H1 (cell line): ENCODE data around the gene E2F1. TPM values are rescaled to one million over a fixed set of nuclear protein-coding genes. Genes with fewer than 3 reads are reported as not detected.

Source experiments
- CTCF ChIA-PET: fragments of 300-600 bp; sonication (Branson Sonifier 250); formaldehyde crosslinking; loops from one replicate; lab custom pipeline; 2021; ENCODE audit not compliant: partially characterized antibody; lab: Charles Lee
- POLR2A ChIA-PET: fragments of 300-600 bp; sonication (Branson Sonifier 250); formaldehyde crosslinking; loops from one replicate; lab custom pipeline; 2021; ENCODE audit warnings: inconsistent platforms; ENCODE audit not compliant: partially characterized antibody; lab: Charles Lee
- DNase-seq, 2 experiments: peaks; one replicate each; pipeline versions ENCODE4 v3.0.0 to v3.0.0-alpha.2; 2010 to 2022; ENCODE audit warnings: low spot score in 2 of 2, low read depth in 1 of 2, mixed read lengths in 1 of 2
- FAIRE-seq: peaks from 2 replicates; lab custom pipeline; 2011; peaks lifted over from hg19 to GRCh38; lab: Jason Lieb, UNC
- H2AFZ ChIP-seq: 2 replicates; pipeline ENCODE4 v1.8.1; 2012; ENCODE audit warnings: low read length, inconsistent platforms
- H2AK5ac ChIP-seq: 2 replicates; pipeline ENCODE4 v1.6.1; 2013; ENCODE audit warnings: low read depth, low read length
- H2BK120ac ChIP-seq: replicated peaks from 2 replicates; pipeline ENCODE3; 2013; ENCODE audit warnings: low read depth, low read length, inconsistent platforms
- H2BK12ac ChIP-seq: 2 replicates; pipeline ENCODE4 v1.6.1; 2013; ENCODE audit warnings: low read depth, low read length
- H2BK15ac ChIP-seq: 2 replicates; pipeline ENCODE4 v1.6.1; 2013; ENCODE audit warnings: low read length
- H2BK20ac ChIP-seq: 2 replicates; pipeline ENCODE4 v1.6.1; 2013; ENCODE audit warnings: low read length
- H2BK5ac ChIP-seq: 2 replicates; pipeline ENCODE4 v1.6.1; 2013; ENCODE audit warnings: low read depth, low read length
- H3K14ac ChIP-seq: 2 replicates; pipeline ENCODE4 v1.6.1; 2013; ENCODE audit warnings: inconsistent platforms; ENCODE audit not compliant: insufficient read length
- H3K18ac ChIP-seq: 2 replicates; pipeline ENCODE4 v1.6.1; 2013; ENCODE audit warnings: low read length; ENCODE audit errors: extremely low read depth
- H3K23ac ChIP-seq: 2 replicates; pipeline ENCODE4 v1.6.1; 2013; ENCODE audit warnings: inconsistent platforms; ENCODE audit not compliant: insufficient read length
- H3K23me2 ChIP-seq: 2 replicates; pipeline ENCODE4 v1.6.1; 2013; ENCODE audit warnings: low read depth, low read length
- H3K27ac ChIP-seq: 2 replicates; pipeline ENCODE4 v1.6.1; 2011; ENCODE audit warnings: low read depth, low read length, inconsistent platforms
- H3K27me3 ChIP-seq, 4 experiments: replicated peaks in 1 of 4; 1 replicate in 1 of 4; 2 replicates in 3 of 4; pipeline versions ENCODE4 v1.6.1 to v1.8.1; 2011 to 2013; ENCODE audit warnings: low read length in 3 of 4, mild to moderate bottlenecking in 3 of 4, inconsistent platforms in 2 of 4, mixed read lengths in 2 of 4, moderate library complexity in 1 of 4; ENCODE audit not compliant: control insufficient read depth in 3 of 4, insufficient read depth in 3 of 4; ENCODE audit errors: extremely low read depth in 1 of 4
- H3K36me3 ChIP-seq, 4 experiments: 2 replicates each; pipeline versions ENCODE4 v1.6.1 to v1.8.1; 2011 to 2013; ENCODE audit warnings: mild to moderate bottlenecking in 4 of 4, low read length in 3 of 4, moderate library complexity in 2 of 4, control low read depth in 1 of 4, inconsistent platforms in 1 of 4; ENCODE audit not compliant: insufficient read depth in 4 of 4, control insufficient read depth in 2 of 4
- H3K4ac ChIP-seq: replicated peaks from 2 replicates; pipeline ENCODE3; 2013; ENCODE audit warnings: low read length, low read depth, mixed read lengths, inconsistent platforms; ENCODE audit not compliant: insufficient read length
- H3K4me1 ChIP-seq, 4 experiments: replicated peaks in 1 of 4; 1 replicate in 1 of 4; 2 replicates in 3 of 4; pipeline versions ENCODE4 v1.6.1 to v1.8.1; 2011 to 2013; ENCODE audit warnings: low read length in 3 of 4, inconsistent platforms in 2 of 4, mixed read lengths in 1 of 4; ENCODE audit not compliant: insufficient read depth in 4 of 4, control insufficient read depth in 3 of 4
- H3K4me2 ChIP-seq, 2 experiments: 2 replicates each; pipeline versions ENCODE4 v1.6.1 to v1.8.1; 2011 to 2013; ENCODE audit warnings: low read depth in 2 of 2, low read length in 2 of 2, control low read depth in 1 of 2, inconsistent platforms in 1 of 2, mild to moderate bottlenecking in 1 of 2; ENCODE audit not compliant: insufficient read depth in 1 of 2
- H3K4me3 ChIP-seq, 4 experiments: fragments of 200-600, 300-600 bp in 1 of 4; sonication (generic), shearing (Covaris generic), sonication (Bioruptor Twin) in 1 of 4; 2 replicates each; pipeline versions ENCODE4 v1.5.1 to v1.8.1; 2011 to 2016; ENCODE audit warnings: low read length in 4 of 4, low read depth in 3 of 4, control low read depth in 2 of 4, inconsistent platforms in 2 of 4, mild to moderate bottlenecking in 2 of 4, mixed read lengths in 1 of 4, moderate library complexity in 1 of 4; ENCODE audit not compliant: insufficient read depth in 2 of 4; ENCODE audit errors: extremely low read depth in 1 of 4
- H3K56ac ChIP-seq: replicated peaks from 2 replicates; pipeline ENCODE3; 2013; ENCODE audit warnings: low read depth, mild to moderate bottlenecking, mixed read lengths, low read length, inconsistent platforms; ENCODE audit not compliant: insufficient read length
- H3K79me1 ChIP-seq: 2 replicates; pipeline ENCODE4 v1.6.1; 2013; ENCODE audit warnings: low read depth, low read length, control low read depth
- H3K79me2 ChIP-seq, 2 experiments: 2 replicates each; pipeline versions ENCODE4 v1.6.1 to v1.8.1; 2012 to 2013; ENCODE audit warnings: low read length in 2 of 2, mild to moderate bottlenecking in 2 of 2, inconsistent platforms in 1 of 2; ENCODE audit not compliant: insufficient read depth in 2 of 2, control insufficient read depth in 1 of 2
- H3K9ac ChIP-seq, 4 experiments: replicated peaks in 1 of 4; 1 replicate in 1 of 4; 2 replicates in 3 of 4; pipeline versions ENCODE4 v1.6.1 to v1.8.1; 2011 to 2013; ENCODE audit warnings: low read depth in 3 of 4, low read length in 3 of 4, control low read depth in 2 of 4, mild to moderate bottlenecking in 2 of 4, moderate library complexity in 2 of 4, inconsistent platforms in 1 of 4; ENCODE audit errors: extremely low read depth in 1 of 4
- H3K9me3 ChIP-seq, 2 experiments: 2 replicates each; pipeline versions ENCODE4 v1.6.1 to v1.8.1; 2012 to 2013; ENCODE audit warnings: mild to moderate bottlenecking in 2 of 2, moderate library complexity in 2 of 2, control low read depth in 1 of 2, inconsistent platforms in 1 of 2, low read depth in 1 of 2, low read length in 1 of 2, mixed read lengths in 1 of 2; ENCODE audit not compliant: insufficient read depth in 2 of 2
- H4K20me1 ChIP-seq, 2 experiments: replicated peaks in 1 of 2; 2 replicates each; pipeline versions ENCODE3 to v1.8.1; 2011 to 2013; ENCODE audit warnings: inconsistent platforms in 2 of 2, low read length in 2 of 2, mild to moderate bottlenecking in 1 of 2; ENCODE audit not compliant: insufficient read depth in 2 of 2, control insufficient read depth in 1 of 2
- H4K5ac ChIP-seq: 2 replicates; pipeline ENCODE4 v1.6.1; 2013; ENCODE audit warnings: low read length, low read depth, mixed read lengths, inconsistent platforms; ENCODE audit not compliant: insufficient read length
- H4K8ac ChIP-seq: 2 replicates; pipeline ENCODE4 v1.8.0; 2013; ENCODE audit warnings: mild to moderate bottlenecking, moderate library complexity, low read length, inconsistent platforms; ENCODE audit not compliant: insufficient read depth; ENCODE audit errors: extremely low read depth
- H4K91ac ChIP-seq: replicated peaks from 2 replicates; pipeline ENCODE3; 2013; ENCODE audit warnings: low read length, mixed read lengths, inconsistent platforms; ENCODE audit not compliant: insufficient read length
- CREB1 ChIP-seq: IDR thresholded peaks from 2 replicates; pipeline ENCODE4 v1.6.1; 2012; ENCODE audit warnings: inconsistent platforms
- KDM5A ChIP-seq: fragments of 200-600 bp; IDR thresholded peaks from 2 replicates; pipeline ENCODE4 v1.7.1; 2012; ENCODE audit warnings: mild to moderate bottlenecking, low read length, inconsistent platforms, mixed read lengths
- POLR2A ChIP-seq, 2 experiments: IDR thresholded peaks; 1 replicate in 1 of 2; 2 replicates in 1 of 2; pipeline ENCODE4 v1.6.1; 2011; ENCODE audit warnings: low read depth in 2 of 2, low read length in 2 of 2, mild to moderate bottlenecking in 2 of 2; ENCODE audit errors: control extremely low read depth in 1 of 2
- POLR2AphosphoS5 ChIP-seq: IDR thresholded peaks from 2 replicates; pipeline ENCODE4 v1.6.1; 2011; ENCODE audit warnings: low read depth, low read length
- WGBS, 2 experiments: shearing (Covaris generic) in 1 of 2; methylation state at CpG; one replicate each; pipeline versions ENCODE4 v1.1.6 to v1.1.7; 2013 to 2015; ENCODE audit warnings: low lambda C conversion rate in 2 of 2, mixed read lengths in 2 of 2, inconsistent platforms in 1 of 2, low coverage in 1 of 2, missing lambda C conversion rate in 1 of 2; ENCODE audit not compliant: insufficient replicate concordance in 2 of 2, insufficient coverage in 1 of 2, insufficient read length in 1 of 2; ENCODE audit errors: extremely low coverage in 1 of 2, missing lambda C conversion rate in 1 of 2; 5-methylcytosine and 5-hydroxymethylcytosine counted together
- polyA plus RNA-seq, 7 experiments: library from polyadenylated mRNA; depleted of rRNA in 3 of 7; stranded (reverse) in 5 of 7; unstranded in 2 of 7; fragments of >200 nt in 5 of 7; fragments of 200-250 nt in 2 of 7; gene quantifications; 1 replicate in 5 of 7; 2 replicates in 1 of 7; 4 replicates in 1 of 7; pipeline versions ENCODE4 v1.2.1 to v1.2.3, GENCODE V29; 2011 to 2013; ENCODE audit warnings: missing spikeins in 2 of 7, mixed read lengths in 2 of 7
- total RNA-seq: library from RNA; stranded (reverse); fragmentation: NEBNext Ultra II Directional; extraction: Animal tissue kit (Norgen Biotek cat#: 25700); gene quantifications from 2 replicates; pipeline ENCODE4 v1.2.1, GENCODE V29; 2021

E2F1 gene
- total and polyA plus RNA-seq, 2 of the 8 experiments (the other 6 are each of a cell fraction or from before 2014, with no cell fraction given), result 33.4 to 35.8 TPM

- H2BK5ac ChIP-seq, result no peak overlapping the region
- H3K4me3 ChIP-seq, result no peak overlapping the region
- H3K9me3 ChIP-seq, result no peaks in the 10 kb centered on the region
- FAIRE-seq (no peak), DNase-seq (no peak)
- 0 out of 2 replicates have a peak overlapping the region, but pooled peaks have one; percentile 29 for H2BK15ac ChIP-seq
- no peak overlapping the region for H2BK20ac ChIP-seq
- no peak overlapping the region for H2AK5ac ChIP-seq
- no peaks in the 10 kb centered on the region for H4K20me1 ChIP-seq
- H3K4me2 ChIP-seq, result no peak overlapping the region
- no peak overlapping the region; the same call in 1 of the 2 replicates for H4K8ac ChIP-seq
- no peak overlapping the region for H3K4ac ChIP-seq
- 86% methylated on average over 14 of the region's 14 CpGs; no CpG with 5 or more reads in 1 of the 2 experiments for WGBS, 2 experiments
- no peaks in the 10 kb centered on the region for H3K23me2 ChIP-seq
- CTCF ChIA-PET, result interaction anchor here (0.8 to 5.0 kb wide), 11 partner anchors 10 to 269 kb away, joined by 3 to 31 read pairs (median 4); partner anchors contain the start of gene ACTL10
- POLR2A ChIA-PET, result interaction anchor here (1.2 to 4.7 kb wide), 4 partner anchors 11 to 211 kb away, joined by 5 to 63 read pairs (median 6); partner anchors contain the start of genes ACTL10 and SNTA1
- no peak overlapping the region for H3K23ac ChIP-seq
- no peak overlapping the region for H3K27ac ChIP-seq
- H3K36me3 ChIP-seq, result peaks cover 0 to 10% (median 0%) of the 10 kb centered on the region in 4 experiments; a peak in 2 of 8 replicates
- no peak overlapping the region for H2BK12ac ChIP-seq
- H3K18ac ChIP-seq, result no peak overlapping the region
- TF ChIP-seq KDM5A (no peak), POLR2A (IDR thresholded peaks at IDR 0.05; ENCODE audit: control extremely low read depth in 1 of 2, low read depth in 2 of 2, low read length in 2 of 2) (0 out of 3 replicates have a peak, but pooled peaks of 1 of the 2 experiments have one; percentile 42), POLR2AphosphoS5 (0 out of 2 replicates have a peak, but pooled peaks have one; percentile 11), CREB1 (no peak)
- no peaks in the 10 kb centered on the region for H3K79me1 ChIP-seq
- no peak overlapping the region for H4K91ac ChIP-seq
- H3K27me3 ChIP-seq, result no peaks in the 10 kb centered on the region
- no peak overlapping the region for H2BK120ac ChIP-seq
- no peak overlapping the region for H2AFZ ChIP-seq
- no peak overlapping the region for H4K5ac ChIP-seq
- peaks cover 0 to 11% (median 1%) of the 10 kb centered on the region in 4 experiments; a peak in 4 of 7 replicates for H3K4me1 ChIP-seq
- H3K9ac ChIP-seq, result no peak overlapping the region
- no peak overlapping the region for H3K14ac ChIP-seq
- H3K79me2 ChIP-seq, result no peaks in the 10 kb centered on the region
- peak overlapping the region; percentile 25 for H3K56ac ChIP-seq
Observed at GRCh38 chr20:33654680-33655161, 31.5 kb downstream of the E2F1 start.
